Thymus (tissue), 11 donors: ENCODE data around the gene MAGEA1. TPM values are rescaled to one million over a fixed set of nuclear protein-coding genes. Genes with fewer than 3 reads are reported as not detected.
"Not testable (repeated sequence)": the region's sequence is repeated elsewhere in the genome, so short reads cannot be mapped to it uniquely, and the experiment has no call there.

Experiments used
- DNase-seq, 9 donors: peaks; one replicate each; pipeline ENCODE4 v3.0.0-alpha.2; 2013; ENCODE audit warnings: low spot score in 9 of 9, low read depth in 6 of 9, missing footprints in 1 of 9
- H3K27ac ChIP-seq, 2 donors: one replicate each; pipeline ENCODE4 v1.5.1; 2013; ENCODE audit warnings: control low read depth in 1 of 2, low read depth in 1 of 2, low read length in 1 of 2, mild to moderate bottlenecking in 1 of 2, moderate library complexity in 1 of 2
- H3K27me3 ChIP-seq, 2 donors: one replicate each; pipeline ENCODE4 v1.5.1; 2013; ENCODE audit warnings: low read length in 1 of 2; ENCODE audit not compliant: control insufficient read depth in 2 of 2, insufficient read depth in 1 of 2
- H3K36me3 ChIP-seq, 2 donors: one replicate each; pipeline ENCODE4 v1.5.1; 2013; ENCODE audit warnings: low read length in 1 of 2, mild to moderate bottlenecking in 1 of 2, moderate library complexity in 1 of 2; ENCODE audit not compliant: control insufficient read depth in 2 of 2, insufficient read depth in 2 of 2
- H3K4me1 ChIP-seq, 2 donors: one replicate each; pipeline ENCODE4 v1.5.1; 2013; ENCODE audit warnings: low read length in 2 of 2; ENCODE audit not compliant: control insufficient read depth in 2 of 2, insufficient read depth in 2 of 2
- H3K4me3 ChIP-seq, 2 donors: one replicate each; pipeline ENCODE4 v1.5.1; 2013; ENCODE audit warnings: low read length in 2 of 2, control low read depth in 1 of 2, mild to moderate bottlenecking in 1 of 2
- H3K9me3 ChIP-seq, 2 donors: one replicate each; pipeline ENCODE4 v1.5.1; 2013; ENCODE audit warnings: low read length in 1 of 2, mild to moderate bottlenecking in 1 of 2; ENCODE audit not compliant: control insufficient read depth in 2 of 2, insufficient read depth in 1 of 2
- WGBS: extraction: QIAGEN DNeasy Blood & Tissue Kit; methylation state at CpG from one replicate; pipeline ENCODE4 v1.1.7; 2013; 5-methylcytosine and 5-hydroxymethylcytosine counted together
- polyA plus RNA-seq: library from polyadenylated mRNA; stranded (reverse); fragments of 200-250 nt; gene quantifications from one replicate; pipeline ENCODE4 v1.2.3, GENCODE V29; 2013
- total RNA-seq: library from RNA; stranded (reverse); fragments of 120-200 nt; gene quantifications from one replicate; pipeline ENCODE4 v1.2.4, GENCODE V29; 2013
- donor health status: healthy.

MAGEA1 gene
- total and polyA plus RNA-seq, 2 donors = not detected

GRCh38 chrX:153168423-153168822, 10.7 kb upstream of the MAGEA1 start:
- H3K9me3 ChIP-seq, H3K36me3 ChIP-seq, H3K4me3 ChIP-seq, H3K27me3 ChIP-seq, DNase-seq, H3K27ac ChIP-seq, H3K4me1 ChIP-seq: not testable (repeated sequence)
- 89% methylated on average over 4 of the region's 4 CpGs for WGBS

GRCh38 chrX:153181822-153182221, 2.7 kb downstream of the MAGEA1 start:
- Histone ChIP-seq H3K36me3 (no peaks in the 10 kb centered on the region), H3K9me3 (no peaks in the 10 kb centered on the region), H3K27me3 (no peaks in the 10 kb centered on the region), H3K4me3 (no peak overlapping the region), H3K27ac (no peak overlapping the region), H3K4me1 (no peaks in the 10 kb centered on the region)
- no peak for DNase-seq
- WGBS = 90% methylated on average over 4 of the region's 4 CpGs

DNA sequence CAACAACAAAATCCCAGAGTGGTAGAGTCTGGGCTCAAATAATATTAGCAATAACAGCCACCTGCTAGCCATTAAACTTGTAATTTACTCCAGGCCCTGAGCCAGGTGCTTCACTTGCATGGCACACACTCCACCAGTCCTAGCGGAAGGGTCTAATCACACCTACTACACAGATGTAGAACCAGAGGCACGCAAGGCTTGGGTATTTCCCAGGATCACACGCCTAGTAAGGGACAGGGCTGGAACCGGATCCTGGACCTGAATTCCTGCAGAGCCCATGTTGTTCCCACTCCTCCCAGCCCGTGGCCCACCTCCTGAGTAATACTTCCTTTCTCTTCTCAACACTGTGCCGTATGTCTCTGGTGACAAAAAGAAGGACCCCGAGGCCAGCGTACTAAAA, 5.7 kb downstream of the MAGEA1 start:
- Histone ChIP-seq H3K27ac (no peak overlapping the region), H3K4me3 (no peak overlapping the region), H3K9me3 (no peaks in the 10 kb centered on the region), H3K36me3 (no peaks in the 10 kb centered on the region), H3K27me3 (no peaks in the 10 kb centered on the region), H3K4me1 (no peaks in the 10 kb centered on the region)
- no peak for DNase-seq
- WGBS = 90% methylated on average over 8 of the region's 8 CpGs

- 81% methylated on average over 1 of the region's 1 CpG for WGBS
- Histone ChIP-seq H3K9me3 (no peaks in the 10 kb centered on the region), H3K36me3 (no peaks in the 10 kb centered on the region), H3K27ac (no peak overlapping the region), H3K27me3 (no peaks in the 10 kb centered on the region), H3K4me1 (no peaks in the 10 kb centered on the region), H3K4me3 (no peak overlapping the region)
- DNase-seq = no peak
These were observed 11.3 kb downstream of the MAGEA1 start for GRCh38 chrX:153190381-153190780.

DNA sequence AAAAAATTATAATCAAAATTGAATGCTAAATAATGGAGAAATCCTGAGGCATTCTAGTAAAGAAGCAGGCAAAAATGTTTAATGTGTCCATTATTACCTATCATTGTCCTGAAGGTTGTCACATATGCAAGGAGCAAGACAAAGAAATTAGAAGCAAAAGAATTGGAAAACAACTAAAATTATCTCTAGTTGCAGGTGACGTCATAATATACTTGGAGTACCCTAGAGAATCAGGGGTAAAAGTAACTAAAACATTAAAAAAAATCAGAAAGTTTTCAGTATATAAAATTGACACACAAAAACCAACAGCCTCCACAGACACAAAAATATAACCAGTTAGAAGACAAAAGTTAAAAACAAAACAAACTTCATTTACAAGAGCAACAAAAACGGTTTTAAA, 21.4 kb downstream of the MAGEA1 start:
- 94% methylated on average over 2 of the region's 2 CpGs for WGBS

GRCh38 chrX:153206425-153207046, 27.5 kb downstream of the MAGEA1 start:
- no peak overlapping the region for H3K4me3 ChIP-seq
- H3K9me3 ChIP-seq = no peaks in the 10 kb centered on the region
- 97% methylated on average over 8 of the region's 8 CpGs for WGBS
- DNase-seq = no peak
- H3K36me3 ChIP-seq = no peaks in the 10 kb centered on the region
- no peak overlapping the region for H3K27ac ChIP-seq
- H3K27me3 ChIP-seq = no peaks in the 10 kb centered on the region
- H3K4me1 ChIP-seq = no peaks in the 10 kb centered on the region

More for the DNA sequence above, 21.4 kb downstream of the MAGEA1 start:
- no peak overlapping the region for H3K27ac ChIP-seq
- H3K9me3 ChIP-seq = no peaks in the 10 kb centered on the region
- no peak overlapping the region for H3K4me3 ChIP-seq
- no peaks in the 10 kb centered on the region for H3K36me3 ChIP-seq
- no peaks in the 10 kb centered on the region for H3K4me1 ChIP-seq
- no peaks in the 10 kb centered on the region for H3K27me3 ChIP-seq
- DNase-seq = no peak

DNA sequence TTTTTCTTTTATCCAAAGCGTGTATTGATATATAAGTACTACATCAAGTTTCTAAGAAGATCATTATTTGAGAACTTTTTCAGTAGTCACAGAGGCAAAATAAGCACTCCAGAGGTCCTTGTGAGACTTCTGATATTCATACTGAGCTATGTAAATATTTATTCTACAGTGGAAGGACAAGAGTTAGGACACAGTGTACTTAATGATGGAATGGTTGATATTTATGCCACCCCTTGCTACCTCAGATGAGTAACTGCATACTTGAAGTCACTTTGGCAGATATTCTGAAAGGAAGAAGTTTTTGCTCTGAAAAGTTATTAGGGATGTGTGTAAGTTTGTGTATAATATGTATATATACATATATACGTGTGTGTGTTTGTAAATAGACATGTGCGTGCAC, 30.3 kb downstream of the MAGEA1 start:
- no peak overlapping the region for H3K27ac ChIP-seq
- no peak overlapping the region for H3K4me3 ChIP-seq
- H3K4me1 ChIP-seq = no peaks in the 10 kb centered on the region
- DNase-seq = no peak
- no peaks in the 10 kb centered on the region for H3K9me3 ChIP-seq
- WGBS = 98% methylated on average over 3 of the region's 3 CpGs
- no peaks in the 10 kb centered on the region for H3K36me3 ChIP-seq
- no peaks in the 10 kb centered on the region for H3K27me3 ChIP-seq

- no peak overlapping the region for H3K27ac ChIP-seq
- no peak overlapping the region for H3K4me3 ChIP-seq
- DNase-seq = no peak
- WGBS = 74% methylated on average over 2 of the region's 2 CpGs
- no peaks in the 10 kb centered on the region for H3K36me3 ChIP-seq
- no peaks in the 10 kb centered on the region for H3K4me1 ChIP-seq
- no peaks in the 10 kb centered on the region for H3K9me3 ChIP-seq
- no peaks in the 10 kb centered on the region for H3K27me3 ChIP-seq
These were observed 35.9 kb downstream of the MAGEA1 start for GRCh38 chrX:153214934-153215333.

DNA sequence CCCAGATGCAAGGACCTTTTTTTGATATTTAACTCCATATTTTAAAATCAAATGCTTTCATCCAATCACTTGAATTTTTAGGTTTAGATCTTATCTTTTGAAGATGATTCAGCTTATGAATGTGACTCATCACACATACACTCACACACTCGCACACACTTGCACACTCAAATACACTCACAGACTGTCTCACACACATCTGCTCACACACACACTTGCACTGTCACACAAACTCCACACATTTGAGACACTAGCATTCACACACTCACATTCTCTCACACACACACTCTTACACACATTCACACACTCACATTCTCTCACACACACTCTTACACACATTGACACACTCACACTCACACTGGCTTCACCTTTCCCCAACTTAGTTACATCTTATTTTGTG, 37.8 kb downstream of the MAGEA1 start:
- WGBS = 89% methylated on average over 1 of the region's 1 CpG
- no peaks in the 10 kb centered on the region for H3K27me3 ChIP-seq

More for the DNA sequence above, 37.8 kb downstream of the MAGEA1 start:
- H3K27ac ChIP-seq = no peak overlapping the region
- no peak for DNase-seq
- H3K4me1 ChIP-seq = no peaks in the 10 kb centered on the region
- H3K9me3 ChIP-seq = no peaks in the 10 kb centered on the region
- H3K4me3 ChIP-seq = no peak overlapping the region
- no peaks in the 10 kb centered on the region for H3K36me3 ChIP-seq
